ENCODE results near the gene MFAP3.
"Not testable (repeated sequence)": the region's sequence is repeated elsewhere in the genome, so short reads cannot be mapped to it uniquely, and the experiment has no call there.

MFAP3 gene

DNA sequence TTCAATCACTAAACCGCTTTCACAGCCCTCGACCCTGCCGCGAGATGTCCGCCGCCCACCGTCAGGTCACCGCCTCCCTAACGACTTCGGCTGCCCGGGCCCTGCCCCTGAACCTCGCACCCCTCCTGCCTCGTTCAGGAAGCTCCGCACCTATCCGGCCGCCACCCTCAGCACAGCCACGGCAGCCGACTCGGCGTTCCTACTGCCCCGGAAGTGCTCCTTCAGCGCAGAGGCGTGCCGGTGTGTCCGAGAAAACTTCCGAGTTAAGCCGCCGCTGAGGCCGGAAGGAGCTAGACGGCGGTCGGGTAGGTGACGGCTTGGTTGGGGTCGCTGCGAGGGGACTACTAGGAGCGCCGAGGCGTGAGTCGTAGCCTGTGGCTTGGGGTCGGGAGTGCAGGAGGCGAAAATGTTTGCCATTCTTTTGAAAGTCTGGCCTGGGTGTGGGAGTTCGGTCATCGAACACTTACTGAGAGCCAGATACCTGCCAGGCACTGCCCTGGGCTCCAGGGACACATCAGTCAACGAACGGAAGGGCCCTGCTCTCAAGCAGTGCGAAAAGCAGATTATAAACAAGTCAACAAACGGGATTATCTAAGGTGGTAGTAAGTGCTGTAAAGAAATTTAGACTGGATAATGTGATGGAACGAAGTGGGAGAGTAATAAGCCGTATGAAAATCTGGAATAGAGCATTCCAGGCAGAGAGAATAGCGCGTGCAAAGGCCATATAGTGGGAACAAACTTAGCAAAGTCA is at the start of gene MFAP3, which contains the start of gene FAM114A2:
Gene MFAP3, plus strand, starts transcription at position 261 of the 751 bp plus-strand sequence. CDS start 10,756 bp downstream, outside the sequence.
Gene FAM114A2, minus strand, starts transcription at position 204 of the 751 bp plus-strand sequence. CDS start 3,957 bp downstream, outside the sequence.
- peak; percentile 69 to 77 for DNase-seq (ENCODE audit: low read depth in 1 of 2, low spot score in 1 of 2)

DNA sequence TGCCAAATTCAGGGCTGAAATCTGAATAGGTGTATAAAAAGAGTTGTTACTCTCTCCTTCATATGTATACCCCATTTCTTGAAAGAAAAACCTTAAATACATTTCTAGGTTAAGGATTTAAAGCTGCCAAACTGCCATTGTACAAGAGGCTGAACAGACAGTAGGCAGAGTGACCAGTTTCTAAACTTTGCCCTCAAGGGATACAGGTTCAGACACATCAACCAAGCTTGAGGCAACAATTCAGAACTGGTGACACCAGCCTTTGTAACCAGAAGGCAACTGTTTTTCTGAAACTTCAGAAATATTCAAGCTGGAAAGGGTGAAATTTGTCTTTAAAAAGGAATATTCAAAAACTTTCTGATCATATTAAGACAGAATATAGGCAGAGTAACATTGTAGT is 47.6 kb upstream of the MFAP3 start:
- no peak for DNase-seq (ENCODE audit: low read depth in 1 of 2, low spot score in 1 of 2)

DNA sequence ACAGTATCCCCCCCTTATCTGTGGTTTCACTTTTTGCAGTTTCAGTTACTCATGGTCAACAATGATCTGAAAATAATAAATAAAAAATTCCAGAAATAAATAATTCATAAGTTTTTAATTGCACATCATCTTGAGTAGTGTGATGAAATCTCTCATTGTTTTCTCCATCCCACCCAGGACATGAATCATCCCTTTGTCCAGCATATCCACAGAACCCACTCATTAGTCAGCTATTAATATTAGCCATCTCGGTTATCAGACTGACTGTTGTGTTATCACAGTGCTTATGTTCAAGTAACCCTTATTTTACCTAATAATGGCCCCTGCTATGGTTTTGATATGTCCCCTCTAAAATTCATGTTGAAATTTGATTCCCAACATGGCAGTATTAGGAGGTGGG is 40.8 kb upstream of the MFAP3 start:
- DNase-seq (ENCODE audit: low read depth in 1 of 2, low spot score in 1 of 2) = no peak

- DNase-seq (ENCODE audit: low read depth in 1 of 2, low spot score in 1 of 2) = no peak
These were observed 40.0 kb upstream of the MFAP3 start for GRCh38 chr5:153998768-153999167.

GRCh38 chr5:153999995-154000394 is 38.8 kb upstream of the MFAP3 start:
- DNase-seq (ENCODE audit: low read depth in 1 of 2, low spot score in 1 of 2) = no peak

GRCh38 chr5:154000703-154001102 is 38.1 kb upstream of the MFAP3 start:
- DNase-seq (ENCODE audit: low read depth in 1 of 2, low spot score in 1 of 2) = no peak

DNA sequence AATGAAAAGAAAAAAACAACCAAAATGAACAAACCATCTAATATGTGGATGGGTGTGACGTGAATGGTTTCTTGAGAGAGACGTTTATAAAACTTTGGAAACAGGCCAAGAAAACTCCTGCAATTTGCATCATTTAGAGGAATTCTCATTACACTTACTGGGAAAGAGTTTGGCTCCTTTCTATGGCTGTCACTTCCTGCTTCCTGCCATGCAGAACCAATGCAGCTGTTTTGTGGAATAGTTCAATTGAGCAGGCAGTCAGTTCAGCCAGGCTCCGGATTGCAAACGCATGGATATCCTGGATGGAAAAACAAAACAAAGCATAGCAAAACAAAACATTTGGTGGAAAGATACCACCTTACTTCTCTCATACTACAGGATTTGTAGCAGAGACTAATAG is 36.7 kb upstream of the MFAP3 start:
- DNase-seq (ENCODE audit: low read depth in 1 of 2, low spot score in 1 of 2) = no peak

- no peak for DNase-seq (ENCODE audit: low read depth in 1 of 2, low spot score in 1 of 2)
These were observed 36.2 kb upstream of the MFAP3 start for GRCh38 chr5:154002511-154003020.

DNA sequence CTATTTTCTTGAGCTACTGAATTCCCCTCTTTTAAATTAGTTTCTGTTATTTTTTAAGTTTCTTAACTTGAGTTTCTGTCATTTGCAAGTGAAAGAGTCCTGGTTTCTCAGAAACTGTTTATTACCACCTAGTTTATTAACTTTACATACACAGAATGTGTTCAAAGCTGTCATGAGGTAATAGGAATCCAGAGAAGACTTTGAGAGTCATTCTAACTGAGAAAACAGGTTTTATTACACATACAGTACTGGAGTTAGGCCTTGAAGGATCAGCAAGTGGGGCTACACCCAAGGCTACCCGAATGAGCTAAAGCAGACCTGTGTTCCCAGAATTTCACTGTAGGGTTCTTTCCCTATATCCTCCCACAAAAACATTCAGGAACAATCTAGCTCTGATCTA is 33.1 kb upstream of the MFAP3 start:
- DNase-seq (ENCODE audit: low read depth in 1 of 2, low spot score in 1 of 2) = no peak

DNA sequence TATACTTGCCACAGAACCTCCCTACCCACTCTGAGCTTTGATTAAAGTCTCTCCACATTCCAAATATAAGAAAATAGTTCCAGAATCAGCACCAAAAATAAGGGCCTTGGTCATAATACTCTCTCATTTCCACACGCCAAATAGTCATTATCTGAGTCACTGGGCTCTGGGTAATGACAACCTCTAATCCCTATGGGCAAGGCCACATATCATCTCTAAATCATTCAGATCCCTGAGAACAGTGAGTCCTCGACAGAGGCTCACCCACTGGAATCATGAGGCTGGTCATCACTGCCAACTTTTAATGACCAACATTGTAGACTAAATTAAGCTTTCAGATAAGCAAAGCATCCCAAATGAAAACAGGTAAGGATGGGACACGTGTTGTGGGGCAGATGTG is 28.1 kb upstream of the MFAP3 start:
- DNase-seq (ENCODE audit: low read depth in 1 of 2, low spot score in 1 of 2) = no peak

DNA sequence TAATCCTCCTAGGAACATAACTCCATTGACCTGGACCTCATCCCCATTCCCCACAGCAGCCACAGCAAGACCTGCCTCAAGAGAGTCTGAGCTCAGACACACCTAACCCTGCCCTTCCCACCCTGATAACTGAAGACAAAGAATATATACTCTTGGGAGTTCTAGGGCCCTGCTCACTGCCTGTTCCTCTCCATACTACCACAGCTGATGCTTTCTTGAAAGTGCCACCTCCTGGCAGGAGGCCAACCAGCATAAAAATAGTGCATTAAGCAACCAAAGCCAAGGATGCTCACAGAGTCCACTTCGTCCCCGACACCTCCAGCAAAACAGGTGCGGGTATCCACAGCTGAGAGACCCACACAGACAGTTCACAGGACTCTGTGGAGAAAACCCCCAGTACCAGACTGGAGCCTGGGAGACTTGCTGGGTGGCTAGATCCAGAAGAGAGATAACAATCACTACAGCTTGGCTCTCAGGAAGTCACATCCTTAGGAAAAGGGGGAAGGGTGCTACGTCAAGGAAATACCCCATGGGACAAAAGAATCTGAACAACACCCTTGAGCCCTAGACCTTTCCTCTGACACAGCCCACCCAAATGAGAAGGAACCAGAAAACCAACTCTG is 23.6 kb upstream of the MFAP3 start:
- no peak for DNase-seq (ENCODE audit: low read depth in 1 of 2, low spot score in 1 of 2)

GRCh38 chr5:154018919-154019318 is 19.8 kb upstream of the MFAP3 start:
- not testable (repeated sequence) for DNase-seq (ENCODE audit: low read depth in 1 of 2, low spot score in 1 of 2)

- DNase-seq (ENCODE audit: low read depth in 1 of 2, low spot score in 1 of 2) = no peak
These were observed 12.8 kb upstream of the MFAP3 start for GRCh38 chr5:154025951-154026350.

DNA sequence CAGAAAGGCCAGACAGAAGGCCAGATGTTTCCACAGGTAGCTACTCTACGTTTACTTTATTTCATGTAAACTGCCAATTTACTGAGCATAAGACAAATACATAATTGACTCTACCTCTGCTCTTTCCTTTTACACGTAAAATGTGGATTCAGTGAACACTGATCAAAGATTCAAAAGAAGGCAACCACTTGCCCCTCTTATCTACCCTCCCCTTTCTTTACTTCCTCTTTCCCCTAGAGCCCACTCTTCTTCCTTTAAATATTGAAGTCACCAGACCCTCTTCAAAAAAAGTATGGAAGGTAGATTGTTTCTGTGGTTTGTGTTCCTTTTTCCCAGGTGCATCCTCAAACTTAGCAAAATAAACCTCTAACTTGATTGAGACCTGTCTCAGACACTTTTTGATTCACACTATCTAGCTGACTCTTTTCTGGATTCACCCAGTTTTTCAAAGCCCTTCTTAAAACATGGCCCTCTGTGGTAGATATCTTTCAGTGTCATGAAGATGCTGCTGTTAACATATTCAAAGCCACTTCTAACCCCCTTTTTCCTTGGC is 6.8 kb upstream of the MFAP3 start:
- DNase-seq (ENCODE audit: low read depth in 1 of 2, low spot score in 1 of 2) = no peak

- no peak for DNase-seq (ENCODE audit: low read depth in 1 of 2, low spot score in 1 of 2)
These were observed 3.8 kb upstream of the MFAP3 start for GRCh38 chr5:154034944-154035343.

DNA sequence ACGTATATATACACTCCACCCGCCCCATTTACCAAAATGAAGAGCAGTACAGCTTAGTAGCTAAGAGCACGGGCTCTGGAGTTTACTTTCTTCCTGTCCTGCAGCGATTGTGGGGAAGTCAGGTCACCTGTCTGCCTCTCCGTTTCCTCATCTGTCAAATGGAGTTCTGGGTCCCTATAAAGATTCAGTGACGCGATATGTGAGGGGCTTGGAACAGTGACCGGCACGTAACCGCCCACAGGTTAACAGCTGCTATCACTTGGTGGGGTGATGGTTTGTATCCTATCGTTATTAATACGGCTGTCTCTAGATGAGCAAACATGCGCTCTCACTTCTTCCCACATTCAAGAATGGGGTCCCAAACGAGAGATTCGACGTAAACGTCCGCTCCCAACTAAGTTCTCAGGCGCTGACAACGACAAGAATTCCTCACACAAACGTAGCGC is 483 bp upstream of the MFAP3 start:
- DNase-seq (ENCODE audit: low read depth in 1 of 2, low spot score in 1 of 2) = peak in 1 of 2 donors; percentile 1

DNA sequence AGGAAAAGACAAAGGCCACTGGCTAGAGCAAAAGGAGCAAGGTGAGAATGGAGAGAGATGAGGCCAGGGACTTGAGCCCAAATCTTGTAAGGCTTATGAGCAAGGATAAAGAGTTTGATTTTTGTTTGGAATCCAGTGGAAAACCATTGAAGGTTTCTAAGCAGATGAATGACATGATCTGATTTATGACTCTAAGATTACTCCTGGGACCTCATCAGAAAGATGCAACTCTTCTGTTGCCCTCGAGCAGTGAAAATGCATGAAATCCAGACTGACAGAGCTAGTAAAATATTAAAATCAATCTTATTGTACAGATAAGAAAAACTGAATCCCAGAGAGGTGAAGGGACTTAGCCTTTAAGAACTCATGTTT is 677 bp downstream of the MFAP3 start:
- DNase-seq (ENCODE audit: low read depth in 1 of 2, low spot score in 1 of 2) = no peak

DNA sequence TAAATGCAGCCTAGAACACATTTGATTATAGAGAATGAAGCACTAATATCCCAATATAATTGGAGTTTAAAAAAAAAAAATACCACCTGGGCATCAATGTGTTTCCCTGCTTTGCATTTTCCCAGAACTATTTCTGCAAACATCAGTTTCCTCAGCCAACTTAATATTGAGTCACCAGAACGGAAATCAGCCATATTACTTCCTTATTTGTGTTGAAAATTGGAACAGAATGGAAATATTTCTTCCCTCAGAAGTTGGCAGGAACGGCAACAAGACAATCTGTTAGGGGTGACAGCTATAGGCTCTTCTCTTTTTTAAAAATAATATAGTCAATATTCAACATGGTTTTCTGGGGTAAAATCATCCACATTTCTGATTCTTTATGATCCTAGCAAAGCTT is 4.0 kb downstream of the MFAP3 start:
- DNase-seq (ENCODE audit: low read depth in 1 of 2, low spot score in 1 of 2) = no peak

GRCh38 chr5:154044099-154044498 is 5.3 kb downstream of the MFAP3 start:
- DNase-seq (ENCODE audit: low read depth in 1 of 2, low spot score in 1 of 2) = no peak

DNA sequence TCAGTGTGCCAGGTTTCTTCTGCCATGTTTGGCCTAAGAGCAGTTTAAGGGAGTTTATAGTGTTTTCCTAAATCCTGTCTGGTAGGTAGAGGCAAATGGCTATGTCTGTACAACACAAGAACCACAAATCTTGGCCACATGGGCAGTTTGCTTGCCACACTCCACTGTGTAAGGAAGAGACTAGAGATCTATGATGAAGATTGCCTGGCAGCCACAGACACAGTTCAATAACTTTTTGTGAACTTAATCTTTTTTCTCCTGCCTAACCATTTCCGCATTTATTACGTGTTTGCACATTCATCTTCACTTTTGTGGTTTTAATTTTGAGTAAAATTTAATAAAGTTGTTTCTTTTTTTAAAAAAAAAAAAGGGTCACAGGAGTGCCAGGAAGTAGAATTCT is 5.8 kb downstream of the MFAP3 start:
- no peak for DNase-seq (ENCODE audit: low read depth in 1 of 2, low spot score in 1 of 2)

DNA sequence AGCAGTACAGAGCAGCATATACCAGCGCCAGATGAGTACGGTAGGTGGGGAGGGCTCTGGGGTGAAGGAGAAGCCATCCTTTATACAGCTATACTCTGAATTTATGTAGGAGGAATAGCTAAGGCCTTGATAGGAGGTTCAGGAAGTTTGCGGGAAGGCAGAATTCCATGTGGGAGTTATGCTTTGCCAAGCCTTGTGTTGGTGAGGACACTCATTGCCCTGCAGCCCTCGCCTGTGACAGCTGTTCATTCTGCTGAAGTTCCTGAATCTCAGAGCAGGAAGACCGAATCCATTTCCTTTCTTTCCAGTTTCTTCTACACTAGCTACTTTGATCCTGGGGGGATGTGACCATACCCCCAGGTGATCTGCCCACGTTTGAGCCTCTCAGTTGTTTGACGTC is 7.7 kb downstream of the MFAP3 start:
- no peak for DNase-seq (ENCODE audit: low read depth in 1 of 2, low spot score in 1 of 2)

DNA sequence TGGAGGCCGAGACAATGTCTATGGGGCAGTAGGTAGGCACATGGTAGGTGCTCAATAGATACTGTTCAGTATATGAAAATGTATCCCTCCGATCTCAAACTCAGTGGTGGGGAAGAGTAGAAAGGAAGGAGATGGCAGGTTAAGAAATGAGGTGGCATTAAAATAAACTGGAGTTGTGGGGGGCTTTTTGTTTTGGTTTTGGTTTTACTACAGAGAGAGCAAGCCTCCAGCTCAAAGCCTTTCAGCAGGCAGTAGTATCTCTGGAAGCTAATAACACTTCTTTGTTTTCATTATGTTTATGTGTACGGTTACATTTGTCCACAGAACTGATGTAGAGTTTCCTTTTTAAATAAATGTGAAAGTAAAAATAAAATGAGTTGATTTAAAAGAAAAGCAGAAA is 8.6 kb downstream of the MFAP3 start:
- DNase-seq (ENCODE audit: low read depth in 1 of 2, low spot score in 1 of 2) = no peak
